Measurements from ENCODE around the gene CD53.

- no peak for TF ChIP-seq REST (IDR thresholded peaks at IDR 0.05)
- no peak for TF ChIP-seq CTCF (IDR thresholded peaks at IDR 0.05; ENCODE audit: low read depth, low read length, missing input control)
- no peak for TF ChIP-seq MAX (IDR thresholded peaks at IDR 0.05)
- TF ChIP-seq TAF1 (conservative IDR thresholded peaks at IDR 0.05): no peak
These were observed 26.5 kb downstream of the CD53 start for GRCh38 chr1:110899458-110899843.
